ENCODE measurements around the gene SLC25A25. TPM values are rescaled to one million over a fixed set of nuclear protein-coding genes. Genes with fewer than 3 reads are reported as not detected.

SLC25A25 gene
- total and polyA plus RNA-seq, 10 of the 15 experiments (the other 5 are each of a cell fraction or from before 2014, with no cell fraction given) = 0.04 to 17.1 (median 12.4) TPM; not detected in 1

GRCh38 chr9:128127990-128128835 is 60.2 kb downstream of the SLC25A25 start (continued):
- TF ChIP-seq E2F8 (IDR thresholded peaks at IDR 0.05; ENCODE audit: low read depth, partially characterized antibody) (no peak), NBN (IDR thresholded peaks at IDR 0.05) (peak; percentile 86), ESRRA (IDR thresholded peaks at IDR 0.05; ENCODE audit: low read length) (no peak), ZBTB4 (CRISPR knock-in tag; IDR thresholded peaks at IDR 0.05) (no peak), ZSCAN29 (IDR thresholded peaks at IDR 0.05) (no peak), PAX8 (IDR thresholded peaks at IDR 0.05) (no peak), GATAD2B (conservative IDR thresholded peaks at IDR 0.05; ENCODE audit: low read depth) (0 out of 2 replicates have a peak, but pooled peaks have one; percentile 0), CUX1 (IDR thresholded peaks at IDR 0.05; ENCODE audit: insufficient replicate concordance, low read depth, low read length) (no peak), PML (IDR thresholded peaks at IDR 0.05; ENCODE audit: low read length) (peak; percentile 80; the same call in 1 of the 2 replicates), SP1 (IDR thresholded peaks at IDR 0.05; ENCODE audit: low read depth, low read length) (peak; percentile 69), TBL1XR1 (IDR thresholded peaks at IDR 0.05; ENCODE audit: low read depth, low read length) (peak; percentile 34; the same call in 1 of the 2 replicates), MEF2A (IDR thresholded peaks at IDR 0.05; ENCODE audit: insufficient read depth, low read depth, low read length) (no peak)
- TF ChIP-seq, protein P1, sequence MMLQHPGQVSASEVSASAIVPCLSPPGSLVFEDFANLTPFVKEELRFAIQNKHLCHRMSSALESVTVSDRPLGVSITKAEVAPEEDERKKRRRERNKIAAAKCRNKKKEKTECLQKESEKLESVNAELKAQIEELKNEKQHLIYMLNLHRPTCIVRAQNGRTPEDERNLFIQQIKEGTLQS (IDR thresholded peaks at IDR 0.05; ENCODE audit: borderline replicate concordance, extremely low read depth, low read depth, low read length) = peak; percentile 29; the same call in 1 of the 2 replicates
- TF ChIP-seq, protein P2, sequence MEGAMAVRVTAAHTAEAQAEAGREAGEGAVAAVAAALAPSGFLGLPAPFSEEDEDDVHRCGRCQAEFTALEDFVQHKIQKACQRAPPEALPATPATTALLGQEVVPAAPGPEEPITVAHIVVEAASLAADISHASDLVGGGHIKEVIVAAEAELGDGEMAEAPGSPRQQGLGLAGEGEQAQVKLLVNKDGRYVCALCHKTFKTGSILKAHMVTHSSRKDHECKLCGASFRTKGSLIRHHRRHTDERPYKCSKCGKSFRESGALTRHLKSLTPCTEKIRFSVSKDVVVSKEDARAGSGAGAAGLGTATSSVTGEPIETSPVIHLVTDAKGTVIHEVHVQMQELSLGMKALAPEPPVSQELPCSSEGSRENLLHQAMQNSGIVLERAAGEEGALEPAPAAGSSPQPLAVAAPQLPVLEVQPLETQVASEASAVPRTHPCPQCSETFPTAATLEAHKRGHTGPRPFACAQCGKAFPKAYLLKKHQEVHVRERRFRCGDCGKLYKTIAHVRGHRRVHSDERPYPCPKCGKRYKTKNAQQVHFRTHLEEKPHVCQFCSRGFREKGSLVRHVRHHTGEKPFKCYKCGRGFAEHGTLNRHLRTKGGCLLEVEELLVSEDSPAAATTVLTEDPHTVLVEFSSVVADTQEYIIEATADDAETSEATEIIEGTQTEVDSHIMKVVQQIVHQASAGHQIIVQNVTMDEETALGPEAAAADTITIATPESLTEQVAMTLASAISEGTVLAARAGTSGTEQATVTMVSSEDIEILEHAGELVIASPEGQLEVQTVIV (IDR thresholded peaks at IDR 0.05; ENCODE audit: borderline replicate concordance, partially characterized antibody) = no peak

All from GM12878 (cell line).